VCaP (cell line): ENCODE results near the gene LDLRAD4.

Source experiments
- H3K27ac ChIP-seq: fragments of 450-650 bp; 2 replicates; pipeline ENCODE4 v1.5.1; 2017
- TF ChIP-seq, protein P1 (sequence below): fragments of 450-650 bp; conservative IDR thresholded peaks from 2 replicates; pipeline ENCODE4 v1.5.1; 2017; ENCODE audit warnings: mild to moderate bottlenecking, moderate library complexity

Gene LDLRAD4

DNA sequence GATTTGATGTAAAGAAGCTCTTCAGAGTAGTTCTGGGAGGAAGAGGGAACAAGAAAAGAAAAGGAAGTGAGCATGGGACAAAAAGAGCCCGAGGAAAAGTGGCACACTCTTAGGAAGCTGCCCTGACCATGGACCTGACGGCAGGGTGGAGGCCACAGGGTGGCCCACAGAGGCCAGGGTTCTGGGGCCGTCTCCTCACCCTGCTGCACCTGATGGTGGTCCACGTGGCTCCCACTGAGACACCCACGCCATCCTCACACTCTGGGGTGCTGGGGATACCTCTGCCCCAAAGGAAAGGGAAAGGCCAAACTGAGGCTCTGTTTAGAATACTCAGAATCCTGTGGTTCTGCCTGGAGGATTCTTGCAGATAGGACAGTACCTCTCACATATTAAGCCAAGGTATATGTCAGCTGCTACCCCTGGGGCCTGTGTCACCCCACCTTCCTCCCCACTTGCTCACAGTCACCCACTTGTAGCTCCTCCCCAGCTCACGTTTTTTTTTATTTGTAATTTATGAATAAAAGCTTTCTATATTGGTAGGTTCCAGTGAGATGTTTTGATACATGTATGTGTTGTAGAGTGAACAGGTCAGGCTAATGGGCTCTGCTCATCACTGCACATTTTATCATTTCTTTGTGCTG lies 171.1 kb downstream of the LDLRAD4 start:
- TF ChIP-seq, protein P1, sequence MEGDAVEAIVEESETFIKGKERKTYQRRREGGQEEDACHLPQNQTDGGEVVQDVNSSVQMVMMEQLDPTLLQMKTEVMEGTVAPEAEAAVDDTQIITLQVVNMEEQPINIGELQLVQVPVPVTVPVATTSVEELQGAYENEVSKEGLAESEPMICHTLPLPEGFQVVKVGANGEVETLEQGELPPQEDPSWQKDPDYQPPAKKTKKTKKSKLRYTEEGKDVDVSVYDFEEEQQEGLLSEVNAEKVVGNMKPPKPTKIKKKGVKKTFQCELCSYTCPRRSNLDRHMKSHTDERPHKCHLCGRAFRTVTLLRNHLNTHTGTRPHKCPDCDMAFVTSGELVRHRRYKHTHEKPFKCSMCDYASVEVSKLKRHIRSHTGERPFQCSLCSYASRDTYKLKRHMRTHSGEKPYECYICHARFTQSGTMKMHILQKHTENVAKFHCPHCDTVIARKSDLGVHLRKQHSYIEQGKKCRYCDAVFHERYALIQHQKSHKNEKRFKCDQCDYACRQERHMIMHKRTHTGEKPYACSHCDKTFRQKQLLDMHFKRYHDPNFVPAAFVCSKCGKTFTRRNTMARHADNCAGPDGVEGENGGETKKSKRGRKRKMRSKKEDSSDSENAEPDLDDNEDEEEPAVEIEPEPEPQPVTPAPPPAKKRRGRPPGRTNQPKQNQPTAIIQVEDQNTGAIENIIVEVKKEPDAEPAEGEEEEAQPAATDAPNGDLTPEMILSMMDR = no peak
- no peak overlapping the region for H3K27ac ChIP-seq

DNA sequence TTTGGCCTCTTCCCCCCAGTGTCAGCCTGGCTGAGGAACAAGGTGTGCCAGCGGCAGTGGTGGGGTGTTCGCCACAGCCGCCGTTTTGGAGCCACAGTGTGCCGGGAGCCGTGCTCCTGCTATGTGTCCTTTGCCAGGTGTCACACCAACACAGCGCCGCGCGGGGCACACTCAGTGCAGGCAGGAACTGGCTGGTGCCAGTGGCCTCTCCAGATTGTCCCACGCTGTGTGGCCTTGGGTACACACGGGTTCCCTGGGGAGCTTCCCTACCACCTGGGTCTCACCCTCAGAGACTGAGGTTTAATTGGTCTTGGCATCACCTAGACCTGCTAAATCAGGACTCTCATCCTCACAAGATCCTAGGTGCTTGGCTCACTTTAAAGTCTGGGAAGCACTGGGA lies 171.6 kb downstream of the LDLRAD4 start:
- TF ChIP-seq, protein P1 = no peak
- H3K27ac ChIP-seq = no peak overlapping the region

DNA sequence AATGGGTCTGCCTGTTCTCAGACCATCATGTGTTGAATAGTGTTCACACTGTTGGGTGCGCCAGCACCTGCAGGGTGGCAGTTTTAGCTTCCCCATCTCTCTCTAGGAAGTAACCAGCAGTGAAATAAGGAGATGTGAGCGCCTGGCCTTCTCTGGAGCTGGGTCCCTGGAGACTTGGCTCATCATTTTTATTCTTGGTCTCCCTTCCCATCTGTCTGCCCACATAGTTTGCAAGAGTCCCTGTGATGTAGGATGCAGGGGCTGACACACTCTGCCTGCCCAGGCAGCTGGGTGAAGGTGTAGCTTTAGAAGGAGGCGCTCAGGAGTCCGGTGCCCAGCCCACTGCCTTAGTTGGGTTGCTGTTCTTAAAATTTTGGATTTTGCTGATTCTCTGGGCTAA lies 172.2 kb downstream of the LDLRAD4 start:
- no peak overlapping the region for H3K27ac ChIP-seq
- TF ChIP-seq, protein P1 = no peak

DNA sequence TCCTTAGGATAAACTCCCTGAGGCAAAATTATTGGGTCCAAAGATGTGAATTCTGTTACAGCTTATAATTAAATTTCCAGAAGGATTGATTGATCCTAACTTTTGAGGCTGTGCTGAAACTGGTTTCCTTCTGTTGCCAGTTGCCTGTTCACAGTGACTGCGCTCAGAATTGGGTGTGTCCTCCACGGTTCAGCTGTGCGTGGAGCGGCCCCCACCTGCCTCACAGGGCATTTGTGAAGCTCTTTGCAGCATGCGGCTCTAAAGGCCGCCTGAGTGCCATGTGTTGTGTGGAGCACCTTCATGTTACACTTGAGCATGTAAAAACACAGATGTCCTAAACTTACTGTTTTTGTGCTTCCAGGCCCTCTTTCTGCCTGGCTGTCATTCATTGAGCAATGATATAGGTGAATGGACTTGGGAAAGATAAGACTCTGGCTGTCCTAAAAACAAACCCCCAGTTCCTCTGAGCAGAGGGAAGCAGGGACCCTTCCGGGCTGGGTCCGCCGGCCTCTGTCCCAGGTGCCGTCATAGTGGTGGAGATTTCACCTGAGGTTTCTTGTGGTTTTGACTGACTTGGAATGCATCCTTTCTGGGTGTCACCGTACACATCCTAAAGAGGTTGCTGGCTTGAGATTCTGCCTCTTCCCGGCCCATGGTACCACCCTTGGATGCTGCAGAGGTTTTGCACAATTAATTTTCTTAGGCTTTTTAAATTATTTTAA lies 173.6 kb downstream of the LDLRAD4 start:
- TF ChIP-seq, protein P1 = no peak
- no peak overlapping the region for H3K27ac ChIP-seq

DNA sequence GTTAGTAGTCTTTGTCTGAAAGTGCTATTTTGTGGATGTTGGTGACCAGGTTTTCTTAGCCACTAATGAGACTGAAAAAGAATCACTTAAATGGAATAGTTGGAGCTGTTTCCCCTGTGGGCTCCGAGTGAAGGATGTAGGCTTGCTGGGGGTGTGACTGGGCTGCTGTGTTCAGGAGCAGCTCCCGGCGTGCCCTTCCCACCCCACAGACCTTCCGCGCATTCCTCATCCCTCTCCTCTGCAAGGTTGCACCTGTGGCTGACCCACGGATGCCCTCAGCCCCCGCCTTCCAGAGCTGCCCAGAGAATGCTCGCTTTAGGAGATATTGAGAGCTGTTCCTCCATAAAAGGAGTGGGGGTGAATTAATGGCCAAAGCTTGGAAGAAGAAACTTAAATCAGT lies 174.3 kb downstream of the LDLRAD4 start:
- no peak overlapping the region for H3K27ac ChIP-seq
- TF ChIP-seq, protein P1 = no peak

DNA sequence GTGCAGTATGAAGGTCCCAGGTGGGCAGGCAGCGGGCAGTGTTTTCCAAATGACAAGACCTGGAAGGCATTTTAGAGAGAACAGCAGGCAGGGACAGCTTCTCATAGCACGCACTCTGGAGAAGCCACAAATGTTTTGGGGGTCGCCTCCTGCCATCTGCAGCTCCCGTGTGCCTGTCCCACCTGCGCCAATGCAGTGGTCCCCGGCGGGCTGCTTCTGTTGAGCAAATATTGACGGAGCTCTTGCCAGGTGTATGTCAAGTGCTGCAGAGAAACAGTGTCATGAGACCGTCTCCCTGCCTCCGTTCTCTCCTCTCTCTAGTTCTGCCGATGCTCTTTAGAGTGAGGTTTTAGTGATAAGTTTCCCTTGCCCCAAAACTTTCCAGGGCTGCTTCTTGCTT lies 174.8 kb downstream of the LDLRAD4 start:
- TF ChIP-seq, protein P1 = no peak
- no peak overlapping the region for H3K27ac ChIP-seq

DNA sequence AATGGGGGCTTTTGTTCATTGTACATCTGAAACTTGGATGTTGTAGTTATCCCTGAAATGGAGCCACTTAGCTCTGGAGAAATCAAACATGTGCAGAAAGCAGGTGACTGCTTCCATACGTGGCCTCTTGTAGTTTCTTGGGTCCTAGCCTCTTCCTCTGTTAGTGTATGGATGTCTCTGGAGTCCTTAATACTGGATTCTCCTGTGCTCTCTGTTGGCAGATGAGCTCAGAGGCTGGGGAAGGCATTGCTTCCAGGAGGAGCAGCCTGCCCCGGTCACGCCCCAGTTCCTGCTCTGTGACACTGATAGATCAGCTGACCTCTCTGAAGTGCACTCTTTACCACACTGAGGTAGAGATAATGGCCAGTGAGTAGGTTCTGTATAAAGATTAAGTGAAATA lies 176.2 kb downstream of the LDLRAD4 start:
- TF ChIP-seq, protein P1 = no peak
- no peak overlapping the region for H3K27ac ChIP-seq
